CD4-positive, alpha-beta T cell (primary cell): ENCODE measurements around the gene BRF1. TPM values are rescaled to one million over a fixed set of nuclear protein-coding genes. Genes with fewer than 3 reads are reported as not detected.

Source experiments
- ATAC-seq: fragments of 200-7000 bp; cut with Tn5 transposase; one replicate; pipeline ENCODE4 v1.10.0; 2022; ENCODE audit warnings: mild to moderate bottlenecking; ENCODE audit not compliant: poor library complexity
- CTCF ChIA-PET: fragments of 350-600 bp; sonication (Branson Sonifier 250); formaldehyde crosslinking; loops from one replicate; lab custom pipeline; 2021; ENCODE audit warnings: antibody characterized with exemption, inconsistent platforms; lab: Charles Lee
- POLR2A ChIA-PET: fragments of 350-600 bp; sonication (Branson Sonifier 250); formaldehyde crosslinking; loops from one replicate; lab custom pipeline; 2021; ENCODE audit warnings: antibody characterized with exemption, inconsistent platforms; lab: Charles Lee
- DNase-seq, 14 experiments: peaks; one replicate each; pipeline ENCODE4 v3.0.0-alpha.2; 2013 to 2020; ENCODE audit warnings: mixed read lengths in 2 of 14
- H3K27ac ChIP-seq, 2 donors: one replicate each; pipeline versions ENCODE4 v1.5.1 to v1.7.0; 2013; ENCODE audit warnings: low read length in 2 of 2, low read depth in 1 of 2, mild to moderate bottlenecking in 1 of 2
- H3K27me3 ChIP-seq, 2 experiments: 1 replicate in 1 of 2; 2 replicates in 1 of 2; pipeline versions ENCODE4 v1.6.1 to v1.7.0; 2013; ENCODE audit warnings: low read length in 2 of 2, control low read depth in 1 of 2, mild to moderate bottlenecking in 1 of 2, moderate library complexity in 1 of 2; ENCODE audit not compliant: insufficient read depth in 2 of 2, control insufficient read depth in 1 of 2
- H3K36me3 ChIP-seq: one replicate; pipeline ENCODE4 v1.6.1; 2013; ENCODE audit warnings: low read length, control low read depth; ENCODE audit not compliant: insufficient read depth
- H3K4me1 ChIP-seq: one replicate; pipeline ENCODE4 v1.6.1; 2013; ENCODE audit warnings: low read length, control low read depth; ENCODE audit not compliant: insufficient read depth
- H3K4me3 ChIP-seq: one replicate; pipeline ENCODE4 v1.5.1; 2013; ENCODE audit warnings: mild to moderate bottlenecking, low read length, moderate library complexity
- H3K9me3 ChIP-seq, 2 experiments: 1 replicate in 1 of 2; 2 replicates in 1 of 2; pipeline versions ENCODE4 v1.6.1 to v1.7.0; 2013; ENCODE audit warnings: low read length in 2 of 2, mild to moderate bottlenecking in 2 of 2, control low read depth in 1 of 2, moderate library complexity in 1 of 2; ENCODE audit not compliant: control insufficient read depth in 1 of 2, insufficient read depth in 1 of 2
- H3K27ac Mint-ChIP-seq: one replicate; pipeline ENCODE4 v1.8.0; 2020; ENCODE audit warnings: mixed read lengths
- H3K27me3 Mint-ChIP-seq: one replicate; pipeline ENCODE4 v1.8.0; 2021; ENCODE audit warnings: mixed read lengths
- H3K36me3 Mint-ChIP-seq: one replicate; pipeline ENCODE4 v1.8.0; 2021; ENCODE audit warnings: low read depth, mixed read lengths
- H3K4me1 Mint-ChIP-seq: one replicate; pipeline ENCODE4 v1.8.0; 2021; ENCODE audit warnings: low read depth, mixed read lengths
- H3K4me3 Mint-ChIP-seq: one replicate; pipeline ENCODE4 v1.8.0; 2020; ENCODE audit warnings: mild to moderate bottlenecking, mixed read lengths
- H3K9me3 Mint-ChIP-seq: one replicate; pipeline ENCODE4 v1.8.0; 2020; ENCODE audit warnings: mixed read lengths
- intact Hi-C, 2 experiments: fragments of 100-400 bp; cut with DNase I in 1 of 2; cut with micrococcal nuclease in 1 of 2; formaldehyde crosslinking; loops; one replicate each; pipeline versions ENCODE4 v1.15.1 to v1.9.0; 2023 to 2025; cut with DNase I, micrococcal nuclease
- total RNA-seq, 174 experiments: library from RNA in 2 of 174; stranded (reverse) in 2 of 174; gene quantifications; one replicate each; pipeline ENCODE4 v1.2.3 and lab custom pipeline; 2021 to 2026
- TF ChIP-seq, protein P1 (sequence below): fragments of 200-600 bp; IDR thresholded peaks from one replicate; pipeline ENCODE4 v1.8.0; 2022; ENCODE audit warnings: antibody characterized with exemption, mild to moderate bottlenecking

The BRF1 gene
- total RNA-seq, 2 experiments from 2014 or later = 77.4 to 77.7 TPM

DNA sequence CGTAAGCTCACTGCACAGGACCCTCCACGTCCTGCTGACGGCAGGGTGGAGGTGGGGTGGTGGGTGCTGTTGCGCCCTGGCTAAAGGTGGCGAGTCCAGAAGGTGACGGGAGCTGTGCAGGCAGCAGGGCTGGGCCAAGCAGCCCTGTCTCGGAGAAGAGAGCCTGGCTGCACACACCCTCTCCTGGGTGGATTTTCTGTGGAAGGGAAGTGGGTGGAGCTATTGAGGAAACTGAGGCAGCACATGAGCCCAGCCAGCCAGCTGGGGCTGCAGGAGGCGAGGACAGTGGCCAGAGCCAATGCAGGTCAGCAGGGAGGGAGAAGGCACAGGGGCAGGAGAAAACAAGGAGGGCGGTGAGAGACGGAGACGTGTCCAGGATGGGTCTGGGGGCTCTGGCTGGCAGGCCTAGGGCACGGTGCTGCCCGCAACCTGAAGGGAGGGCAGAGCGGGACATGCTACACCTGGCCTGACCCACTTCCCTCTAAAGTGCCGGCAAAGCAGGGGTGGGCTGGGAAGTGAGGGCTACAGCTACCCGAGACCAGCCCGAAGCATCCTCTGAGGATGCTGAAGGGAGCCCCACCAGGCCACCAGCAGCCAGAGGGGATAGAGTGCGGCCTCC lies 32.0 kb downstream of the BRF1 start:
- peaks cover 44% of the 10 kb centered on the region for H3K36me3 Mint-ChIP-seq
- no peak overlapping the region for H3K27ac Mint-ChIP-seq
- ATAC-seq (no peak), DNase-seq (no peak)
- CTCF ChIA-PET = no interaction called here
- H3K4me1 ChIP-seq = no peaks in the 10 kb centered on the region
- H3K36me3 ChIP-seq = peaks cover 5% of the 10 kb centered on the region
- no peak overlapping the region for H3K4me3 Mint-ChIP-seq
- no peaks in the 10 kb centered on the region for H3K9me3 ChIP-seq
- no peak overlapping the region for H3K4me3 ChIP-seq
- no peaks in the 10 kb centered on the region for H3K27me3 ChIP-seq
- no peak overlapping the region for H3K27ac ChIP-seq
- intact Hi-C loops = loop anchor here in 1 of 2 experiments (10.0 kb wide), 2 partner anchors 54 to 1194 kb away; no protein-coding TSS in a partner anchor
- no peaks in the 10 kb centered on the region for H3K4me1 Mint-ChIP-seq
- H3K27me3 Mint-ChIP-seq = no peaks in the 10 kb centered on the region
- no peaks in the 10 kb centered on the region for H3K9me3 Mint-ChIP-seq
- POLR2A ChIA-PET = interaction anchor here (0.5 kb wide), 1 partner anchor 28 kb away, joined by 3 read pairs; no protein-coding TSS in a partner anchor
- TF ChIP-seq, protein P1, sequence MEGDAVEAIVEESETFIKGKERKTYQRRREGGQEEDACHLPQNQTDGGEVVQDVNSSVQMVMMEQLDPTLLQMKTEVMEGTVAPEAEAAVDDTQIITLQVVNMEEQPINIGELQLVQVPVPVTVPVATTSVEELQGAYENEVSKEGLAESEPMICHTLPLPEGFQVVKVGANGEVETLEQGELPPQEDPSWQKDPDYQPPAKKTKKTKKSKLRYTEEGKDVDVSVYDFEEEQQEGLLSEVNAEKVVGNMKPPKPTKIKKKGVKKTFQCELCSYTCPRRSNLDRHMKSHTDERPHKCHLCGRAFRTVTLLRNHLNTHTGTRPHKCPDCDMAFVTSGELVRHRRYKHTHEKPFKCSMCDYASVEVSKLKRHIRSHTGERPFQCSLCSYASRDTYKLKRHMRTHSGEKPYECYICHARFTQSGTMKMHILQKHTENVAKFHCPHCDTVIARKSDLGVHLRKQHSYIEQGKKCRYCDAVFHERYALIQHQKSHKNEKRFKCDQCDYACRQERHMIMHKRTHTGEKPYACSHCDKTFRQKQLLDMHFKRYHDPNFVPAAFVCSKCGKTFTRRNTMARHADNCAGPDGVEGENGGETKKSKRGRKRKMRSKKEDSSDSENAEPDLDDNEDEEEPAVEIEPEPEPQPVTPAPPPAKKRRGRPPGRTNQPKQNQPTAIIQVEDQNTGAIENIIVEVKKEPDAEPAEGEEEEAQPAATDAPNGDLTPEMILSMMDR = no peak

DNA sequence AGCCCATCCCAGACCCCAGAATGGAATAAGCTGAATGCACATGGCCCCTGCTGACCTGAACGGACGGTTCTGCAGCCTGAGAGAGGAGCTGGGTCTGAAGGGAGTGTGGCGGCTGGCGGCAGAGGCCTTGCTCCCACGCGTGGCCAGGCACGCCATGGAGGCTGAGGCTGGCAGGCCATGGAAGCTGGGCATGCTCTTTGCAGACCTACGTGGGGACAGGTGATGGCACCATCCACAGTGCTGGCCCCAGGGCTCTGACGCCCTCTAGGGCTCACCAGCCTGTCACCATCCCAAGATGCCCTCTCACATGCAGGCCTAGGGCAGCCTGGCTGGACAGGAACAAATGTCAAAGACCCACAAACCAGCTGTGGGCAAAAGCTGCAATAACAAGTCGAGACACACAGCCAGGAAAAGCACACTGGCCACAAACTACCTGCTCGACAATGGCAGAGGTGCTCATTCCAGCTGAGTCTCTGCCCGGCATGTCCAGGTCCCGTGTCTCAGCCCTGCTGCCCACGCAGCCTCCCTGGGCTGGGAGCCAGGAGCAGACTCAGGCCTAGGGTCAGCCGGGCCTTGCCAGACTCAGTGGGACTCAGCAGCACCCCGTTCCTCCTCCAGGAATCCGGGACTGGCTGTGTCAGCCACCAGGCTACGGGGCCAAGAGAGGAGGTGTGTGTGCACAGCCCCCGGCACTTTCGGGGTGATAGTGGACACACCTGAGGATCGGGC lies 32.8 kb downstream of the BRF1 start:
- peaks cover 7% of the 10 kb centered on the region for H3K36me3 ChIP-seq
- H3K36me3 Mint-ChIP-seq = peaks cover 52% of the 10 kb centered on the region
- H3K4me1 Mint-ChIP-seq = no peaks in the 10 kb centered on the region
- no peak overlapping the region for H3K27ac Mint-ChIP-seq
- POLR2A ChIA-PET = no interaction called here
- no peaks in the 10 kb centered on the region for H3K9me3 ChIP-seq
- CTCF ChIA-PET = no interaction called here
- no peak overlapping the region for H3K4me3 Mint-ChIP-seq
- no peaks in the 10 kb centered on the region for H3K4me1 ChIP-seq
- no peak for DNase-seq
- no peak overlapping the region for H3K27ac ChIP-seq
- TF ChIP-seq, protein P1 = no peak
- no peak for ATAC-seq
- H3K27me3 Mint-ChIP-seq = no peaks in the 10 kb centered on the region
- intact Hi-C loops = loop anchor here in 1 of 2 experiments (10.0 kb wide), 2 partner anchors 53 to 1193 kb away; no protein-coding TSS in a partner anchor
- no peaks in the 10 kb centered on the region for H3K27me3 ChIP-seq
- H3K9me3 Mint-ChIP-seq = no peaks in the 10 kb centered on the region
- no peak overlapping the region for H3K4me3 ChIP-seq

DNA sequence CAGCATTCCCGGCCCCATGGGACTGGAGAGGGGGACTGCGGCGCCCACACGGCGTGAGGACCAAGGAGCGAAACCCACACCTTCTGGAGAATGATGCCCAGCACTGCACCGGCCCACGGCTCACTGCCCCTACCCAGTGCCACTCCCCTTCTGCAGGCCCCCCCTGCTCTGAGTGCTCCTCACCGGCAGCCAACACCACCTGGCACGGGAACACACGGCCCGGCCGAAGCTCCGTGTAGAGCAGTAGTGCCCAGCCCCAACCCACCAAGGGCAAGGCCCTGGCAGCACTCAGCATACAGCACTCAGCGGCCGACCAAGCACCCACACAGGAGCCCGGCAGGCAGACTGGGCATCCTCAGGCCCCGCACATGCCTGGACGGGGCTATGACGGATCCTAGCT lies 39.0 kb downstream of the BRF1 start:
- Histone ChIP-seq H3K4me1 (peaks cover 10% of the 10 kb centered on the region), H3K36me3 (peaks cover 9% of the 10 kb centered on the region), H3K4me3 (no peak overlapping the region), H3K27ac (no peak overlapping the region), H3K27me3 (no peaks in the 10 kb centered on the region), H3K9me3 (no peaks in the 10 kb centered on the region)
- intact Hi-C loops = loop anchor here in 1 of 2 experiments (10.0 kb wide), 2 partner anchors 47 to 1187 kb away; no protein-coding TSS in a partner anchor
- Mint-ChIP-seq H3K4me3 (no peak overlapping the region), H3K36me3 (peaks cover 50% of the 10 kb centered on the region), H3K27ac (no peak overlapping the region), H3K27me3 (no peaks in the 10 kb centered on the region), H3K9me3 (no peaks in the 10 kb centered on the region), H3K4me1 (peaks cover 8% of the 10 kb centered on the region)
- DNase-seq (no peak), ATAC-seq (no peak)
- CTCF ChIA-PET = no interaction called here
- POLR2A ChIA-PET = no interaction called here
- TF ChIP-seq, protein P1 = no peak
